Neural cell (in vitro differentiated cells): Measurements from ENCODE around the gene SMARCC1. TPM values are rescaled to one million over a fixed set of nuclear protein-coding genes. Genes with fewer than 3 reads are reported as not detected.

Experiments used
- H2AFZ ChIP-seq: fragments of 200-600, 300-800 bp; sonication (generic), shearing (Covaris generic); 2 replicates; pipeline ENCODE4 v1.6.0; 2014; ENCODE audit warnings: low read depth, mild to moderate bottlenecking, antibody characterized with exemption, low read length, moderate library complexity
- H3F3A ChIP-seq: fragments of 200-600 bp; shearing (Covaris generic); 2 replicates; pipeline ENCODE4 v1.6.1; 2016; ENCODE audit warnings: mild to moderate bottlenecking, moderate library complexity, mixed read lengths, antibody characterized with exemption, low read length; ENCODE audit not compliant: insufficient read depth, poor library complexity, severe bottlenecking
- H3K27ac ChIP-seq: fragments of 200-600, 300-800 bp; sonication (generic), shearing (Covaris generic); 2 replicates; pipeline ENCODE4 v1.5.1; 2014; ENCODE audit warnings: mild to moderate bottlenecking, low read length, moderate library complexity
- H3K27me3 ChIP-seq: fragments of 300-800, 200-600 bp; sonication (generic), shearing (Covaris generic); 2 replicates; pipeline ENCODE4 v1.6.0; 2014; ENCODE audit warnings: mild to moderate bottlenecking, low read depth, low read length, moderate library complexity; ENCODE audit not compliant: insufficient read depth
- H3K36me3 ChIP-seq: fragments of 300-800, 200-600 bp; sonication (generic), shearing (Covaris generic); 2 replicates; pipeline ENCODE4 v1.5.1; 2014; ENCODE audit warnings: mild to moderate bottlenecking, antibody characterized with exemption, low read length, moderate library complexity; ENCODE audit not compliant: insufficient read depth
- H3K4me2 ChIP-seq: fragments of 300-800, 200-600 bp; sonication (generic), shearing (Covaris generic); 2 replicates; pipeline ENCODE4 v1.6.0; 2014; ENCODE audit warnings: mild to moderate bottlenecking, low read length
- H3K4me3 ChIP-seq: fragments of 300-800, 200-600 bp; sonication (generic), shearing (Covaris generic); 2 replicates; pipeline ENCODE4 v1.5.1; 2014; ENCODE audit warnings: mild to moderate bottlenecking, low read length, moderate library complexity
- H3K79me2 ChIP-seq: fragments of 200-600 bp; shearing (Covaris generic); replicated peaks from 2 replicates; pipeline ENCODE4 v1.6.0; 2014; ENCODE audit warnings: mild to moderate bottlenecking, low read length, moderate library complexity; ENCODE audit not compliant: insufficient read depth
- H3K9ac ChIP-seq: fragments of 300-800, 200-600 bp; sonication (generic), shearing (Covaris generic); 2 replicates; pipeline ENCODE4 v1.6.1; 2016; ENCODE audit warnings: mild to moderate bottlenecking, low read length, mixed read lengths
- H3K9me2 ChIP-seq: fragments of 200-600 bp; shearing (Covaris generic); 2 replicates; pipeline ENCODE4 v1.6.1; 2016; ENCODE audit warnings: mild to moderate bottlenecking, low read length, mixed read lengths; ENCODE audit not compliant: insufficient read depth
- H3K9me3 ChIP-seq: fragments of 200-600, 300-800 bp; sonication (generic), shearing (Covaris generic); 2 replicates; pipeline ENCODE4 v1.6.1; 2016; ENCODE audit warnings: mild to moderate bottlenecking, mixed run types, low read length, moderate library complexity, mixed read lengths
- H4K20me1 ChIP-seq: fragments of 200-600 bp; shearing (Covaris generic); 2 replicates; pipeline ENCODE4 v1.6.1; 2016; ENCODE audit warnings: mild to moderate bottlenecking, mixed run types; ENCODE audit not compliant: insufficient read depth
- EP300 ChIP-seq: fragments of 450-650 bp; conservative IDR thresholded peaks from 2 replicates; pipeline ENCODE4 v1.6.1; 2014; ENCODE audit warnings: antibody characterized with exemption, mild to moderate bottlenecking, moderate library complexity; ENCODE audit not compliant: poor library complexity, severe bottlenecking
- EZH2 ChIP-seq: fragments of 200-600, 300-800 bp; shearing (Covaris generic), sonication (generic); IDR thresholded peaks from 2 replicates; pipeline ENCODE4 v1.6.1; 2014; ENCODE audit warnings: antibody characterized with exemption, low read length, borderline replicate concordance, mild to moderate bottlenecking; ENCODE audit not compliant: insufficient read depth, poor library complexity, severe bottlenecking
- MXI1 ChIP-seq: fragments of 450-650 bp; conservative IDR thresholded peaks from 2 replicates; pipeline ENCODE4 v1.6.1; 2014; ENCODE audit warnings: antibody characterized with exemption, mild to moderate bottlenecking; ENCODE audit not compliant: poor library complexity, severe bottlenecking
- POLR2AphosphoS5 ChIP-seq: IDR thresholded peaks from 2 replicates; pipeline ENCODE4 v1.6.1; 2012
- RAD21 ChIP-seq: fragments of 450-650 bp; conservative IDR thresholded peaks from 2 replicates; pipeline ENCODE4 v1.6.1; 2014; ENCODE audit warnings: antibody characterized with exemption, mild to moderate bottlenecking, moderate library complexity
- SMC3 ChIP-seq: fragments of 450-650 bp; conservative IDR thresholded peaks from 2 replicates; pipeline ENCODE4 v1.6.1; 2014; ENCODE audit warnings: antibody characterized with exemption, mild to moderate bottlenecking, moderate library complexity; ENCODE audit not compliant: poor library complexity
- TAF1 ChIP-seq: IDR thresholded peaks from 2 replicates; pipeline ENCODE4 v1.6.1; 2012; ENCODE audit warnings: low read depth
- polyA plus RNA-seq: library from polyadenylated mRNA; depleted of rRNA; stranded (reverse); fragments of >200 nt; gene quantifications from 2 replicates; pipeline ENCODE4 v1.2.3, GENCODE V29; 2014
- TF ChIP-seq, protein P1 (sequence below): IDR thresholded peaks from 2 replicates; pipeline ENCODE4 v1.6.1; 2012; ENCODE audit warnings: borderline replicate concordance
- TF ChIP-seq, protein P2 (sequence below): fragments of 450-650 bp; IDR thresholded peaks from 2 replicates; pipeline ENCODE4 v1.5.1; 2014; ENCODE audit warnings: antibody characterized with exemption, mild to moderate bottlenecking, moderate library complexity; ENCODE audit not compliant: poor library complexity, severe bottlenecking

Gene SMARCC1
- polyA plus RNA-seq, 1 donor from 2014 or later, result 29.4 TPM

DNA sequence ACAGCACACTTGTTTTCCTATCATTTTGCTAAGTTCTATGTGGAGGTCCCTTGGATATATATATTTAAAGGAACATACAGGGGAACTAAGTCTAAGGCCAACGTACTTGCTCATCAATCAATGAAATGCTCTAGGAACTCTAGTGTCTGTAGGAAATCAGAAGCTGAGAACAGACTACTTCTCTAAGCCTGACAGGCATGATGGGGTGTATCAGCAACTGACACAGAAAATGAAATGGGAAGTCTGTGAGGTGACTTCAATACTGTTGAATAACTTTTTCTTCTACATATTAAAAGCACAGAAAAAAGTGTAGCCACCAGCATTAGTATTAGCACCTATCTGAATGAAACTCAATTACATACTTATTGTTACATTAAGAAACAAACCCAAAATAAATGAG, 146.2 kb downstream of the SMARCC1 start:
- no peaks in the 10 kb centered on the region for H3K27me3 ChIP-seq
- no peak overlapping the region for H2AFZ ChIP-seq
- H3K9me2 ChIP-seq, result no peaks in the 10 kb centered on the region
- H3K79me2 ChIP-seq, result peaks cover 7% of the 10 kb centered on the region
- H3K9me3 ChIP-seq, result no peaks in the 10 kb centered on the region
- no peaks in the 10 kb centered on the region for H3K36me3 ChIP-seq
- TF ChIP-seq RAD21, result no peak
- no peak for TF ChIP-seq POLR2AphosphoS5
- TF ChIP-seq SMC3, result no peak
- no peaks in the 10 kb centered on the region for H3F3A ChIP-seq
- no peak overlapping the region for H3K9ac ChIP-seq
- no peak overlapping the region for H3K4me2 ChIP-seq
- no peak overlapping the region for H3K27ac ChIP-seq
- H3K4me3 ChIP-seq, result no peak overlapping the region
- H4K20me1 ChIP-seq, result peaks cover 6% of the 10 kb centered on the region

- no peak overlapping the region for H3K4me3 ChIP-seq
- no peak overlapping the region for H3K27ac ChIP-seq
Observed at GRCh38 chr3:47634996-47635395, 146.7 kb downstream of the SMARCC1 start.

GRCh38 chr3:47630810-47631209, 150.9 kb downstream of the SMARCC1 start:
- Histone ChIP-seq H3K27ac (no peak overlapping the region), H3K36me3 (no peaks in the 10 kb centered on the region)
- TF ChIP-seq EP300 (no peak), RAD21 (no peak), TAF1 (no peak), EZH2 (no peak), MXI1 (no peak), SMC3 (no peak), POLR2AphosphoS5 (no peak)
- TF ChIP-seq, protein P1, sequence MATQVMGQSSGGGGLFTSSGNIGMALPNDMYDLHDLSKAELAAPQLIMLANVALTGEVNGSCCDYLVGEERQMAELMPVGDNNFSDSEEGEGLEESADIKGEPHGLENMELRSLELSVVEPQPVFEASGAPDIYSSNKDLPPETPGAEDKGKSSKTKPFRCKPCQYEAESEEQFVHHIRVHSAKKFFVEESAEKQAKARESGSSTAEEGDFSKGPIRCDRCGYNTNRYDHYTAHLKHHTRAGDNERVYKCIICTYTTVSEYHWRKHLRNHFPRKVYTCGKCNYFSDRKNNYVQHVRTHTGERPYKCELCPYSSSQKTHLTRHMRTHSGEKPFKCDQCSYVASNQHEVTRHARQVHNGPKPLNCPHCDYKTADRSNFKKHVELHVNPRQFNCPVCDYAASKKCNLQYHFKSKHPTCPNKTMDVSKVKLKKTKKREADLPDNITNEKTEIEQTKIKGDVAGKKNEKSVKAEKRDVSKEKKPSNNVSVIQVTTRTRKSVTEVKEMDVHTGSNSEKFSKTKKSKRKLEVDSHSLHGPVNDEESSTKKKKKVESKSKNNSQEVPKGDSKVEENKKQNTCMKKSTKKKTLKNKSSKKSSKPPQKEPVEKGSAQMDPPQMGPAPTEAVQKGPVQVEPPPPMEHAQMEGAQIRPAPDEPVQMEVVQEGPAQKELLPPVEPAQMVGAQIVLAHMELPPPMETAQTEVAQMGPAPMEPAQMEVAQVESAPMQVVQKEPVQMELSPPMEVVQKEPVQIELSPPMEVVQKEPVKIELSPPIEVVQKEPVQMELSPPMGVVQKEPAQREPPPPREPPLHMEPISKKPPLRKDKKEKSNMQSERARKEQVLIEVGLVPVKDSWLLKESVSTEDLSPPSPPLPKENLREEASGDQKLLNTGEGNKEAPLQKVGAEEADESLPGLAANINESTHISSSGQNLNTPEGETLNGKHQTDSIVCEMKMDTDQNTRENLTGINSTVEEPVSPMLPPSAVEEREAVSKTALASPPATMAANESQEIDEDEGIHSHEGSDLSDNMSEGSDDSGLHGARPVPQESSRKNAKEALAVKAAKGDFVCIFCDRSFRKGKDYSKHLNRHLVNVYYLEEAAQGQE, result no peak
- TF ChIP-seq, protein P2, sequence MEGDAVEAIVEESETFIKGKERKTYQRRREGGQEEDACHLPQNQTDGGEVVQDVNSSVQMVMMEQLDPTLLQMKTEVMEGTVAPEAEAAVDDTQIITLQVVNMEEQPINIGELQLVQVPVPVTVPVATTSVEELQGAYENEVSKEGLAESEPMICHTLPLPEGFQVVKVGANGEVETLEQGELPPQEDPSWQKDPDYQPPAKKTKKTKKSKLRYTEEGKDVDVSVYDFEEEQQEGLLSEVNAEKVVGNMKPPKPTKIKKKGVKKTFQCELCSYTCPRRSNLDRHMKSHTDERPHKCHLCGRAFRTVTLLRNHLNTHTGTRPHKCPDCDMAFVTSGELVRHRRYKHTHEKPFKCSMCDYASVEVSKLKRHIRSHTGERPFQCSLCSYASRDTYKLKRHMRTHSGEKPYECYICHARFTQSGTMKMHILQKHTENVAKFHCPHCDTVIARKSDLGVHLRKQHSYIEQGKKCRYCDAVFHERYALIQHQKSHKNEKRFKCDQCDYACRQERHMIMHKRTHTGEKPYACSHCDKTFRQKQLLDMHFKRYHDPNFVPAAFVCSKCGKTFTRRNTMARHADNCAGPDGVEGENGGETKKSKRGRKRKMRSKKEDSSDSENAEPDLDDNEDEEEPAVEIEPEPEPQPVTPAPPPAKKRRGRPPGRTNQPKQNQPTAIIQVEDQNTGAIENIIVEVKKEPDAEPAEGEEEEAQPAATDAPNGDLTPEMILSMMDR, result no peak

More at GRCh38 chr3:47634996-47635395, 146.7 kb downstream of the SMARCC1 start:
- no peaks in the 10 kb centered on the region for H3F3A ChIP-seq
- H3K27me3 ChIP-seq, result no peaks in the 10 kb centered on the region
- H3K4me2 ChIP-seq, result no peak overlapping the region
- H2AFZ ChIP-seq, result no peak overlapping the region
- no peak for TF ChIP-seq TAF1
- TF ChIP-seq, protein P2, result no peak
- H3K9ac ChIP-seq, result no peak overlapping the region
- no peaks in the 10 kb centered on the region for H3K9me3 ChIP-seq
- peaks cover 5% of the 10 kb centered on the region for H3K79me2 ChIP-seq
- peaks cover 6% of the 10 kb centered on the region for H4K20me1 ChIP-seq
- H3K9me2 ChIP-seq, result no peaks in the 10 kb centered on the region
- H3K36me3 ChIP-seq, result no peaks in the 10 kb centered on the region

More at GRCh38 chr3:47630810-47631209, 150.9 kb downstream of the SMARCC1 start:
- H3K9ac ChIP-seq, result no peak overlapping the region
- H4K20me1 ChIP-seq, result no peaks in the 10 kb centered on the region
- no peak overlapping the region for H3K4me2 ChIP-seq
- no peaks in the 10 kb centered on the region for H3K9me3 ChIP-seq
- peaks cover 2% of the 10 kb centered on the region for H3K79me2 ChIP-seq
- no peak overlapping the region for H2AFZ ChIP-seq
- no peaks in the 10 kb centered on the region for H3K27me3 ChIP-seq
- no peak overlapping the region for H3K4me3 ChIP-seq
- H3F3A ChIP-seq, result no peaks in the 10 kb centered on the region
- no peaks in the 10 kb centered on the region for H3K9me2 ChIP-seq
